Small intestine (tissue), 7 donors: ENCODE results near the gene RHO. TPM values are rescaled to one million over a fixed set of nuclear protein-coding genes. Genes with fewer than 3 reads are reported as not detected.

Experiments
- DNase-seq, 2 donors: peaks; one replicate each; pipeline versions ENCODE4 v3.0.0 to v3.0.0-alpha.2; 2013
- FAIRE-seq: peaks from 2 replicates; lab custom pipeline; 2012; peaks lifted over from hg19 to GRCh38; lab: Jason Lieb, UNC
- H3K27ac ChIP-seq, 3 donors: one replicate each; pipeline ENCODE4 v1.5.1; 2013; ENCODE audit warnings: low read length in 2 of 3, mild to moderate bottlenecking in 2 of 3, control low read depth in 1 of 3, inconsistent platforms in 1 of 3, low read depth in 1 of 3, moderate library complexity in 1 of 3
- H3K27me3 ChIP-seq, 3 donors: one replicate each; pipeline ENCODE4 v1.6.1; 2013; ENCODE audit warnings: low read length in 3 of 3, inconsistent platforms in 1 of 3; ENCODE audit not compliant: control insufficient read depth in 3 of 3, insufficient read depth in 3 of 3
- H3K36me3 ChIP-seq, 3 donors: one replicate each; pipeline ENCODE4 v1.6.1; 2013; ENCODE audit warnings: low read length in 3 of 3, inconsistent platforms in 1 of 3, low read depth in 1 of 3, mild to moderate bottlenecking in 1 of 3, moderate library complexity in 1 of 3; ENCODE audit not compliant: control insufficient read depth in 3 of 3, insufficient read depth in 2 of 3
- H3K4me1 ChIP-seq, 3 donors: one replicate each; pipeline ENCODE4 v1.6.1; 2013; ENCODE audit warnings: low read length in 2 of 3, inconsistent platforms in 1 of 3, low read depth in 1 of 3, mild to moderate bottlenecking in 1 of 3, moderate library complexity in 1 of 3; ENCODE audit not compliant: control insufficient read depth in 3 of 3, insufficient read depth in 2 of 3
- H3K4me3 ChIP-seq, 3 donors: one replicate each; pipeline ENCODE4 v1.5.1; 2013; ENCODE audit warnings: low read length in 3 of 3, control low read depth in 1 of 3, inconsistent platforms in 1 of 3, low read depth in 1 of 3, mild to moderate bottlenecking in 1 of 3, moderate library complexity in 1 of 3
- H3K9me3 ChIP-seq, 2 donors: one replicate each; pipeline ENCODE4 v1.6.1; 2013; ENCODE audit warnings: low read depth in 1 of 2, low read length in 1 of 2; ENCODE audit not compliant: control insufficient read depth in 2 of 2, insufficient read depth in 1 of 2
- WGBS, 3 donors: extraction: QIAGEN DNeasy Blood & Tissue Kit; methylation state at CpG; one replicate each; pipeline ENCODE4 v1.1.7; 2013; 5-methylcytosine and 5-hydroxymethylcytosine counted together
- polyA plus RNA-seq, 4 donors: library from polyadenylated mRNA; stranded (reverse) in 3 of 4; unstranded in 1 of 4; fragments of 200-250 nt in 3 of 4; fragments of 120-200 nt in 1 of 4; gene quantifications; one replicate each; pipeline versions ENCODE4 v1.2.1 to v1.2.3, GENCODE V29; 2013
- donor health status: healthy with polysubstance abuse.
- donor health status: control.
- donor health status: control.
- donor health status: Bipolar disorder and iron deficiency.
- donor health status: healthy.

Gene RHO
- polyA plus RNA-seq, 4 donors = 0.01 TPM; not detected in 3

- H3K4me1 ChIP-seq = no peaks in the 10 kb centered on the region
- no peaks in the 10 kb centered on the region for H3K9me3 ChIP-seq
- H3K36me3 ChIP-seq = peaks cover 0 to 54% (median 0%) of the 10 kb centered on the region in 3 donors
- H3K27me3 ChIP-seq = no peaks in the 10 kb centered on the region
- no peak overlapping the region for H3K4me3 ChIP-seq
- H3K27ac ChIP-seq = no peak overlapping the region
- FAIRE-seq (no peak), DNase-seq (no peak)
- WGBS, 3 donors = 90 to 95% (median 92%) methylated on average over 15 of the region's 15 CpGs
Observed at GRCh38 chr3:129519896-129520715, 8.3 kb upstream of the RHO start.

GRCh38 chr3:129520960-129521359 is 7.5 kb upstream of the RHO start:
- Histone ChIP-seq H3K27ac (no peak overlapping the region), H3K36me3 (peaks cover 0 to 50% (median 0%) of the 10 kb centered on the region in 3 donors), H3K4me1 (no peaks in the 10 kb centered on the region), H3K4me3 (no peak overlapping the region), H3K27me3 (no peaks in the 10 kb centered on the region), H3K9me3 (no peaks in the 10 kb centered on the region)
- DNase-seq = no peak
- FAIRE-seq = no peak
- 81 to 88% (median 85%) methylated on average over 4 of the region's 4 CpGs for WGBS, 3 donors

GRCh38 chr3:129521611-129522010 is 6.8 kb upstream of the RHO start:
- no peak for FAIRE-seq
- DNase-seq = no peak

GRCh38 chr3:129522953-129523352 is 5.5 kb upstream of the RHO start:
- WGBS, 3 donors = 86 to 91% (median 87%) methylated on average over 5 of the region's 5 CpGs
- Histone ChIP-seq H3K27ac (no peak overlapping the region), H3K4me3 (no peak overlapping the region), H3K27me3 (no peaks in the 10 kb centered on the region), H3K4me1 (no peaks in the 10 kb centered on the region), H3K9me3 (no peaks in the 10 kb centered on the region), H3K36me3 (peaks cover 0 to 30% (median 0%) of the 10 kb centered on the region in 3 donors)
- DNase-seq (no peak), FAIRE-seq (no peak)

More at GRCh38 chr3:129521611-129522010, 6.8 kb upstream of the RHO start:
- Histone ChIP-seq H3K27me3 (no peaks in the 10 kb centered on the region), H3K4me1 (no peaks in the 10 kb centered on the region), H3K27ac (no peak overlapping the region), H3K9me3 (no peaks in the 10 kb centered on the region), H3K36me3 (peaks cover 0 to 44% (median 0%) of the 10 kb centered on the region in 3 donors), H3K4me3 (no peak overlapping the region)
- 76 to 81% (median 80%) methylated on average over 8 of the region's 8 CpGs for WGBS, 3 donors

- FAIRE-seq (no peak), DNase-seq (no peak)
- no peak overlapping the region for H3K27ac ChIP-seq
- H3K9me3 ChIP-seq = no peaks in the 10 kb centered on the region
- H3K27me3 ChIP-seq = no peaks in the 10 kb centered on the region
- no peak overlapping the region for H3K4me3 ChIP-seq
- H3K4me1 ChIP-seq = no peaks in the 10 kb centered on the region
- peaks cover 0 to 19% (median 0%) of the 10 kb centered on the region in 3 donors for H3K36me3 ChIP-seq
- 75 to 88% (median 76%) methylated on average over 4 of the region's 4 CpGs for WGBS, 3 donors
Observed at GRCh38 chr3:129524081-129524480, 4.4 kb upstream of the RHO start.

DNA sequence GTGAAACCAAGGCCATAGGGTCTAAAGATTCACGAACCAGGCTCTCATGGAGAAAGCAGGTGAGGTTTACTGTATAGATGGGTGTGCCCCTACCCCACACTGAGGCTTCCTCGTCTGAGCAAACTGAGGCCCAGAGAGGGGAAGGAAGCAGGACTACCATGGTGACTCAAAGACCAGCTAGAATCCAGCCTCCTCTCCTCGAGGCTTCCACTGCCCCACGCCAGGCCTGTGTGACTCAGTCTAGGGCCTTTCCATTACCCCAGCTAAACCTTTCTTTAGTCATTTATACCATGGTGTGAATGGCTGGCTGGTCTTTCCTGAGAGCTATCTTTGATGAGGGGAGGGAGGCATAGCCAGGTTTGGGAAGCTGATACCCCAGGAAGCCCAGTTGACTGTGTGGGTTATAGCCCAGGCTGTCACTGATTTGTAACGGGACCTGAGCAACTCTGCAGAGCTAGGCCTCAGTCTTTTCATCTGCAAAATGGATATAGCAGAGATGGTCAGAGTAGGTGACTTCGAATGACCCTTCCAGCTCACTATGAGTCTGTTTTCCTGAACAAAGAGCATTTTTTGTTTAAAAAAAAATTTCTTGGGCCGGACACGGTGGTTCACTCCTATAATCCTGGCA is 3.0 kb upstream of the RHO start:
- Histone ChIP-seq H3K27me3 (no peaks in the 10 kb centered on the region), H3K9me3 (no peaks in the 10 kb centered on the region), H3K36me3 (peaks cover 0 to 8% (median 0%) of the 10 kb centered on the region in 3 donors), H3K27ac (no peak overlapping the region), H3K4me3 (no peak overlapping the region), H3K4me1 (peaks cover 0 to 2% (median 0%) of the 10 kb centered on the region in 3 donors)
- no peak for FAIRE-seq
- no peak for DNase-seq
- WGBS, 3 donors = 67 to 74% (median 71%) methylated on average over 8 of the region's 8 CpGs

- WGBS, 3 donors = 72 to 81% (median 73%) methylated on average over 12 of the region's 12 CpGs
- H3K9me3 ChIP-seq = no peaks in the 10 kb centered on the region
- no peaks in the 10 kb centered on the region for H3K27me3 ChIP-seq
- H3K4me1 ChIP-seq = peaks cover 0 to 2% (median 0%) of the 10 kb centered on the region in 3 donors
- DNase-seq (no peak), FAIRE-seq (no peak)
- H3K27ac ChIP-seq = no peak overlapping the region
- H3K36me3 ChIP-seq = peaks cover 0 to 5% (median 0%) of the 10 kb centered on the region in 3 donors
- H3K4me3 ChIP-seq = no peak overlapping the region
Observed at GRCh38 chr3:129526121-129526900, 2.1 kb upstream of the RHO start.

DNA sequence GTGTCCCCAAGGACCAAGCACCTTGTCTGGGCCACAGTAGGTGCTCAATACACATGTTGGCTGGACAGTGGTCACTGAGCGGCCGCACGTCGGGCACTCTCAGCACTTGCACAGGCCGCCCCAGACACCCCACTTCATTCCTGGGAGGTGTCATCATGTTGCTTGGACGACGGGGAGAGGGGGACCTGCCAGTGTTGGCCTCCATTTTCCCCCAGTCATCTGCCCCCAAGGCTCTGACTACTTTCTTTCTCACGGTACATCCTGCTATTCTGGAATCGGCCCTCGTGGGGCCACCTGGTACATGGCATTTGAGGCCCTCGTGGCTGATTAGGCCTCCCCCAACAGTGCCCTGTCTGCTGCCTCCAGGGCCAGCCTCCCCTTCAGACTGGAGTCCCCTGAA is 1.2 kb upstream of the RHO start:
- H3K9me3 ChIP-seq = no peaks in the 10 kb centered on the region
- DNase-seq = no peak
- 88 to 92% (median 91%) methylated on average over 11 of the region's 11 CpGs for WGBS, 3 donors
- no peak overlapping the region for H3K27ac ChIP-seq
- peaks cover 0 to 3% (median 0%) of the 10 kb centered on the region in 3 donors for H3K36me3 ChIP-seq
- no peaks in the 10 kb centered on the region for H3K27me3 ChIP-seq
- peaks cover 0 to 2% (median 0%) of the 10 kb centered on the region in 3 donors for H3K4me1 ChIP-seq
- FAIRE-seq = no peak
- H3K4me3 ChIP-seq = no peak overlapping the region
